KBM-7 (cell line): ENCODE data around the gene USP30.
"Not testable (repeated sequence)": the region's sequence is repeated elsewhere in the genome, so short reads cannot be mapped to it uniquely, and the experiment has no call there.

ENCODE experiments used
- DNase-seq: peaks from one replicate; pipeline ENCODE4 v3.0.0-alpha.2; 2015
- in situ Hi-C: fragments of 300-500 bp; cut with MboI; formaldehyde crosslinking; loops from 2 replicates; pipeline ENCODE4 v1.14.3; 2020; ENCODE audit warnings: low sequenced_read_pairs, low pct_unique_long_range_greater_than_20kb, mixed read lengths

The USP30 gene, protein sequence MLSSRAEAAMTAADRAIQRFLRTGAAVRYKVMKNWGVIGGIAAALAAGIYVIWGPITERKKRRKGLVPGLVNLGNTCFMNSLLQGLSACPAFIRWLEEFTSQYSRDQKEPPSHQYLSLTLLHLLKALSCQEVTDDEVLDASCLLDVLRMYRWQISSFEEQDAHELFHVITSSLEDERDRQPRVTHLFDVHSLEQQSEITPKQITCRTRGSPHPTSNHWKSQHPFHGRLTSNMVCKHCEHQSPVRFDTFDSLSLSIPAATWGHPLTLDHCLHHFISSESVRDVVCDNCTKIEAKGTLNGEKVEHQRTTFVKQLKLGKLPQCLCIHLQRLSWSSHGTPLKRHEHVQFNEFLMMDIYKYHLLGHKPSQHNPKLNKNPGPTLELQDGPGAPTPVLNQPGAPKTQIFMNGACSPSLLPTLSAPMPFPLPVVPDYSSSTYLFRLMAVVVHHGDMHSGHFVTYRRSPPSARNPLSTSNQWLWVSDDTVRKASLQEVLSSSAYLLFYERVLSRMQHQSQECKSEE

DNA sequence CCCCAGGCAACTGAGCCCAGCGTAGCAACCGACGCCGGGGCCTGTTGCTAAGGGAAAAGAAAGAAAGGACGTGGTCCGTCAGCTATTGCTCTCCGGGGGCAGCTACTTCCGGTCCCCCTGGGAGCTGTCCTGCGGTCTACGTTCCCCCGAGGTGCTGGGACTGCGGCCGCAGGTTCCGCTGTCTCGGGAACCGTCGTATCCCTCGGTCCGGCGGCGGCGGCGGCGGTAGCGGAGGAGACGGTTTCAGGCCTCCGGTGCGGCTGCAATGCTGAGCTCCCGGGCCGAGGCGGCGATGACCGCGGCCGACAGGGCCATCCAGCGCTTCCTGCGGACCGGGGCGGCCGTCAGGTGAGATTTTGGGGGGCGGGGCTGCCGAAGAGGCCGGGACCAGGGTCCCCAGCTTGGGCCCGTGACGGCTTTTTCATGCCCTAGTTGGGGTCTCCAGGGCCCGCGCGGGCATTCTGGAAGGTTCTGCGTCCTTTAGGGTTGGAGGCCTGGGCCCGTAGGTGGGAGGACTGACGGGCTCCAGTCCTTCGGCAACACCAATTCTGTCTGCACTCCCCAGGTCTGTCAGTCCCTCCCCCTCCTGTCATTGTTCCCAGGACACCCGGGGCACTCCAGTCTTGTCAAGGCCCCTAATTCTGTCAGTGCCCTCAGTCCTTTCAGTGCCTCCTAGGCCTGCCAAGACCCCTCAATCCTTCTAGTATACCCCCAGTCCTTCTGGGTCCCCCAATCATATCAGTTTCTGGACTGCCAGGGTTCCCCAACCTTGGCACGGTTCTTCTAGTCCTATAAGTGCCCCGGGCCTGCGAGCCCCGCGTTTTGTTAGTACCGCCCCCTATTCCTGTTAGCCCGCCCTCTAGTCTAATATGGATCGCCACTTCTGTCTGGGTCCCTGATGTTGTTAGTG lies at the start of gene USP30:
Gene USP30, plus strand, starts transcription at position 163 of the 910 bp plus-strand sequence. Its CDS starts 103 bp downstream, at position 266.
- in situ Hi-C loops: no loop called here
- peak; percentile 86 for DNase-seq

DNA sequence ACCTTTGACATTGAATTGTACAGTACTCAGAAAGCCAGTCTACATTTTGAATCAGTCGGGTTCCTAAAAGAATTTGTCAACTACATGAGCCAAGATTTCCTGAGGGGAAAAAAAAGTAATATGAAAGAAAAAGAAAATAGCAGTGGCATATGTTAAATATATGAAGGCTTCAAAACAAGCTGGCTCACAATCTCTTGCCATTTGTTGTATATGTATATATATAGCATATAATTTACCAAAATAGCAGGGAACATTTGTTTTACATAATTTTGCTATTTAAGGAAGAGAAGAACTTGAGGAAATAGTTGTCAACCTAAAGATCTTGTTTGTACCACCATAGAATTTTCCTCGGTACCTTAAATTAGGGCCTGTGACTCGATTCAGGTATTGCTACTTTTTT lies 48.4 kb upstream of the USP30 start:
- in situ Hi-C loops: no loop called here
- no peak for DNase-seq

DNA sequence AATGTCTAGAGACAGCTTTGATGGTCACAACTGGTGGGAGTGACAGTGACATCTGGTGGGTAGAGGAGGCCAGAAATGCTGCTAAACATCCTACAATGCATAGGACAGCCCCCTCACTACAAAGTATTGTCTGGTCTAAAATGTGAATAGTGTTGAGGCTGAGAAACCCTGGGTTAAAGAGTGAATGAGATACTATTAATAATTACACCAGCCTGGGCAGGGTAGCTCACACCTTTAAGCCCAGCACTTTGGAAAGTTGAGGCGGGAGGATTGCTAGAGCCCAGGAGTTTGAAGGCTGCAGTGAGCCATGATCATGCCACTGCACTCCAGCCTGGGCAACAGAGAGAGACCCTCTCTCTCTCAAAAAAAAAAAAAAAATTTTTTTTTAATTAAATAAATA lies 42.6 kb upstream of the USP30 start:
- no peak for DNase-seq
- in situ Hi-C loops: no loop called here

DNA sequence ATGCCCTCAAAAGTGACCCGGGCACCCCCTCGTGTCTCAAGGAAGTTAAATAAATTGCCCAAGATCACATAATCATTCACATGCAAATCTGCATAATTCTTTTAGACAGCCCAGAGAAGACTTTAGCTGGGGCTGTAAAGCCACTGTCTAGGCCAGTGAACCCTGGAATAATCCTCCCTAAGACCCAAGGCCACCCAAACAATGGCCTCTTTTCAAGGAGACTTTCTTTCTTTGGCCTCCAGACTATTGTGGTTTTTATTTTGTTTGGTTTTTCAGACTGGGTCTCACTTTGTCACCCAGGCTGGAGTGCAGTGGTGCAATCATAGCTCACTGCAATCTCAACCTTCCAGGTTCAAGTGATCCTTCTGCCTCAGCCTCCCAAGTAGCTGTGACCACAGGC lies 42.1 kb upstream of the USP30 start:
- DNase-seq: no peak
- in situ Hi-C loops: no loop called here

DNA sequence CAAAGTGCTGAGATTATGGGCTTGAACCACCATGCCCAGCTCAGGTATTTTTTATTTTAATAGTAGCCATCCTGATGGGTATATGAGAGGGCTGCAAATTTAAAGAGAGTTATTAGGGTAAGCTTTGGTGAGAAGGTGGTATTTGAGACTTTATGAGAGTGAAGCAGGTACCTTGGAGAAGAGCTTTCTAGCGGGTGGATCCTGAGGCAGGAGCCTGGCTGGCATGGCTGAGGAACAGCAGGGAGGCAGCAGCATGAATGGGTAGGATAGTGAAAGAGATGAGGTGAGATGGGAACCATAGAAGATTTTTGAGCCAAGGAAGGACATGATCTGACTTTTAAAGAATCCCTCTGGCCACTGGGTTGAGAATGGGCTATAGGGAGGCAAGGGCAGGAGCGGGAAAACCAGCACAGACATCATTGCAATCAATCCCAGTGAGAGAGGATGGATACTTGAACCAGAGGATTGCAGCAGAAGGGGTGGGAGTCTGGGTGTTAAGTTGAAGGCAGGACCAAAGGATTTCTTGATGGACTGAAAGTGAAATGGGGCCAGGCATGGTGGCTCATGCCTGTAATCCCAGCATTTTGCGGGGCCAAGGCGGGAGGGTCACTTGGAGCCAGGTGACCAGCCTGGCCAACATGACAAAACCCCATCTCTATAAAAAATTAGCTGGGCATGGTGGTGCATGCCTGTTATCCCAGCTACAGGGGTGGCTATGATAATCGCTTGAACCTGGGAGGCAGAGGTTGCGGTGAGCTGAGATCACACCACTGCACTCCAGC lies 37.2 kb upstream of the USP30 start:
- in situ Hi-C loops: no loop called here
- no peak for DNase-seq

DNA sequence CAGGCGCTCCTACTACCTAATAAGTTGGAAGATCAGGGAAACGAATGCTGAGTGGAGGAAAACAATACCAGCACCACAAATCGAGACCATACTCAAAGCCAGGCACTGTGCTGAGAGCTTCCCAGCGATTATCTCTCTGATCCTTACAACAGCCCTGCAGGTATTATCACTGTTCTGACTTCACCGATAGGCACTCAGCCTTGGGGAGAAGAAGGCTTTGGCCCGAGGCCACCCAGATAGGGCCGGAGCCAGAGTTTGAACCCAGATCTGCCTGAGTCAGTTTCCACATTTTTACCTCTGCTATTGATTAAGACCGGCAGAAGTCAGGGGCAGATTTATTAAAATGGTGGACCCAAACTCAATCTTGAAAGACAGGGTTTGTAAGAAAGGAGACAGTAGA lies 36.4 kb upstream of the USP30 start:
- no peak for DNase-seq
- in situ Hi-C loops: no loop called here

DNA sequence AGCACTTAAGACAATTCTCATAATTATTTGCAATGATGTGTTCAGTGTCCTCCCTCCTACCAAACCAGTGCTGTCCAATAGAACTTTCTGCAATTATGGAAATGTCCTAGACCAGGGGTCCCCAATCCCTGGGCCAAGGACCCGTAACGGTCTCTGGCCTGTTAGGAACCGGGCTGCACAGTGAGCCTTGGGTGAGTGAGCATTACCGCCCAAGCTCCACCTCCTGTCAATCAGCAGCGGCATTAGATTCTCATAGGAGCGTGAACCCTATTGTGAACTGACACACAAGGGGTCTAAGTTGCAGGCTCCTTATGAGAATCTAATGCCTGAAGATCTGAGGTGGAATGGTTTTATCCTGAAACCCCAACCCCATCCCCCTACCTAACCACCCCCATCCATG lies 35.4 kb upstream of the USP30 start:
- DNase-seq: no peak
- in situ Hi-C loops: no loop called here

DNA sequence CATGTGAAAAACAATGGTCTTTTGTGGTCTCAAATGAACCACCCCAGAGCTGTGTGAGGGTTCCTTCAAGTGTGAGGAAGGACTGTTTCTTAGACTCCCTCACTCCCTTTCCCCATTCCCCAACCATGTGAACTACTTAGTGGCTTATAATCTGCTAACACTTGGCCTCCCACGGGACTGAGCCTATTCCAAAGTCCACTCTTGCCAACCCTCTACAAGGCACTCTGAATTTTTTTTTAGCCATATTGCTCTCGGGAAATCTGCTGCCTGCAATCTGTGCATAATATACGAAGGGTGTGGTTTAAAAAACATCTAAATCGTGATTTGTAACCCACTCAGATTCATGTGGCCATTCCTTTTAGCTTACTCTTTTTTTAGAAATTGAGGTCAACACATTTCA lies 34.1 kb upstream of the USP30 start:
- DNase-seq: no peak
- in situ Hi-C loops: no loop called here

DNA sequence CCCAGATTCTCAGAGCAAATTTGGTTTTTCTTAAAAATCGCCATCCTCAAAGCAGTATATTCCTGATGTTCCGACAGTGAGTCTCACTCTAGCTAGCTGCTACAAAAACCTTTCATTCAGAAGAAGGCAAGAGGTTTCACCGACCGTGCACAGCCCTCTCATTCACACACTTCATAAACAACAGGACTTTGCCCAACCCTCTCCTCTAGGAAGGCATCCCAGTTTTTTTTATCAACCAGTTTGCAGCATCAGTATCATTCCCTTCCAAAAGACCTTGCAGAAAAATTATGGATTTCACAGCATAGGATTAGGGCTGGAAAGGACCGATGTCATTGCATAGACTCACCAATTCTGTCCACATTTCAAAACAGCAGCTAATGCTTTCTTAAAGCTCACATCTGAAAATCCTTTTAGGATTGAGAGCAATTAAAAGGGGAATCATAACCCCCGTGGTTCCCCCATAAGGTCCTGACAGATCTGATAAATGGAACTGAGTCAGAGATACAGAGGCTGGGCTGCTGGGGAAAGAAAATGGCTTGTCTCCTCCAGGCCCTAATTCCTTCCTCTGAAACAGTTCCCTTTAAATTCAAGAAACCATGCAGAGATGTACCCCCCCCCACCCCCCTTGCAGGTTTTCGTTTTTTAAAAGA lies 32.1 kb upstream of the USP30 start:
- no peak for DNase-seq
- in situ Hi-C loops: no loop called here

DNA sequence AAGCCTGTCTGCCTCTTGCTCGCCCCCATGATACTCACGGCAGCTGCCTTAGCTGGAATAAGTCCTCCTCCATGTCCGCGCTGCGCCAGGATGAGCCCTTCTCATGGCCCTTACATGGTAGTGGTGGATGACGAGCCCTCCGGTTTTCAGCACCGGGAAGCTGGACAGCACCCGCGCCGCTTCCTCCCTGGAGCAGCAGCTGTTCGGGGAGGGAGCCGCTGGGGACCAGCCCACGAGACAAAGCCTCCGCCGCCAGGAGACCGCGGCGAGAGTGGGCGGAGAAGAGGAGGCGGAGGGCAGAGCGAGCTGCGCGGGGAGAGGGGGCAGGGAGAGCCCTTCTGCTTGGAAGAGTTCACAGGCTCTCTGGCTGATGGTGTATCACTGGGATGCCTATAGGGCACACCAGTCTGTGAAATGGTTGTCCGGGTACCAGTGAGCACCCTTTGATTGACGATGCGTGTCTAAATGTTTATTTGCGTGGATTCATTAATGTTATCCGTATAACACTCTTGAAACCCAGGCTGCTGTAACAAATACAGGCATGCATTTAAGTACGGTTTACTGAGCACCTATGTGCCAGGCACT lies 31.5 kb upstream of the USP30 start, which contains the start of gene SVOP:
Gene SVOP, minus strand, starts transcription at position 273 of the 585 bp plus-strand sequence. Its CDS starts 200 bp downstream, at position 73.
- in situ Hi-C loops: no loop called here
- peak; percentile 88 for DNase-seq

DNA sequence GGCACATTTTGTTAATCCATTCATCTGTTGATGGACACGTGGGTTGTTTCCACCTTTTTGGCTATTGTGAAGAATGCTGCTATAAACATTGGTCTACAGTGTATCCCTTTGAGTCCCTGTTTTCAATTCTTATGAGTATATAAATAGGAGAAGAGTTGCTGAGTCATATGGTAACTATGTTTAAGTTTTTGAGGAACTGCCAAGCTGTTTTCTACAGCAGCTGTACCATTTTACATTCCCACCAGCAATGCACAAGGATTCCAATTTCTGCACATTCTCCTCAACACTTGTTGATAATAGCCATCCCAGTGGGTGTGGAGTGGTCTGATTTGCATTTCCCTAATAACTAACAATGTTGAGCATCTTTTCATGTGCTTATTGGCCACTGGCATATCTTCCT lies 24.6 kb upstream of the USP30 start:
- no peak for DNase-seq
- in situ Hi-C loops: no loop called here

DNA sequence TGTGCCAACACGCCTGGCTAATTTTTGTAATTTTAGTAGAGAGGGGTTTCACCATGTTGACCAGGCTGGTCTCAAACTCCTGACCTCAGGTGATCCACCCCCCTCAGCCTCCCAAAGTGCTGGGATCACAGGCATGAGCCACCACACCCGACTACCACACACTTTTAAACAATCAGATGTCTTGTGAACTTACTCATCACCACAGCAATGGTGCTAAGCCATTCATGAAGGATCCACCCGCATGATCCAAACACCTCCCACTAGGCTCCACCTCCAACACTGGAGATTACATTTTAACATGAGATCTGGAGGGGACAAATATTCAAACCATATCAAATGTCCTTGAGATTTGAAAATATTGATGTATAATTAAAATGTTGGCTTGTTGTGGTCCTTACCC lies 23.8 kb upstream of the USP30 start:
- in situ Hi-C loops, DNase-seq: not testable (repeated sequence)

DNA sequence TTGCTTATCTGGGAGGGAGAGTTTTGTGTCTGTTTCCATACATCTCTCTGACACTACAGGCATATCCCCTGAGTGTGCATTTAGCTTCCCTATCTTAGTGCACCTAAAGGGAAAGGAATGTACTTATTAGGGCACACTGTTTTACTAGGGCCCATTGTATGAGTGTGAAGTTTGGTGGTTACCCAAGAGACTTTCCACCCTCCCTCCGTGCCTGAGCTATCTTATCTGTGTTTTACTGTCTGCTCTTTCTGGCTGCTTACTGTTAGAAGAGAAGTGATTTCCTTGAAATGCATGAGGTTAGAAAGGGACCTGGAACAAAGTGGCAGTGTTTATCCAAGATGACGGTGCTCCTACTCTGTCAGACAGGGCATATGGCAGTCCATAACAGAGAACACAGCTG lies 23.0 kb upstream of the USP30 start:
- in situ Hi-C loops: no loop called here
- no peak for DNase-seq

DNA sequence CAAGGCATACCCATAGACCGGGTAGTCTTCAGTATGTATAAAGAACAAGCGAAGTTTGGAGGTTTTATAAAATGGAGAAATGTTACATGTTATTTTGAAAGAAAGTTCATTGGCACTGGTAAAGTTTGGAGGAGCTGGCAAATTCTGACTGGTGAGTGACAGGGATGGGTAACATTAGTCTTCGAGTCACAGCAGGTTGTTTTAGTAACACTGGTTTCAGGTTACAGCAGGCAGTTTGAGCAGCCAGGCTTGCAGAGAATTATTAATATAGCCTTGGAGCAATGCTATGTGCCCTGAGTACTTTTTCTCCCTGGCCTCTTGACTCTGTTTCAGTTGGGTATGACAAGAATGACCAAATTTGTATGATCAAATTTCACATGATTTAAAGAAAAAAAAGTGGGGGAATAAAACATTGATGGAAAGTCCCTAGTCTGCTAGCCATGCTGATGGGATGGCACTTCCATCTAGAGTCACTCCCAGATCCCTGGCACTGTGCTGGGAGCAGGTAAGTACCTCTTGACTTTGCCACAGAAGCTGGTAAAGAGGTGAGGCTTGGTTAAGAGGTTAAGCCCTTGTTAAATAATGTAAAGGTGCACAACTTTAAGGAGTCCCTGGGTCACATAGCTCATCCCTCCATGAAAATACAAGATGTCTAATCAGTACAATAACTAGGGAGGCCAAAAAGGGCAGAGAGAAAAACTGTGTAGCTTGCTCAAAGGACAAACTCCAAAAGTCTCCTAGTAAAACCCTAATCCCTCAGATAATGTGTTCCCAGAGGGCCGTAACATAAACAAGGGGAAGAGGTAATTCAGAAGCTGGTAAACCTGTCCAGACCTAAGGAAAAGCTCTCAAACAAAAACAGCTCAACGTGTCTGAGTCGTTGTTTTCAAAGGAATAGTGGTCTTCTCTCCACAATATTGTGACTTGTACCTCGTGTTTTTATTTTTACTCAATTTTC lies 18.9 kb upstream of the USP30 start:
- in situ Hi-C loops: no loop called here
- no peak for DNase-seq

DNA sequence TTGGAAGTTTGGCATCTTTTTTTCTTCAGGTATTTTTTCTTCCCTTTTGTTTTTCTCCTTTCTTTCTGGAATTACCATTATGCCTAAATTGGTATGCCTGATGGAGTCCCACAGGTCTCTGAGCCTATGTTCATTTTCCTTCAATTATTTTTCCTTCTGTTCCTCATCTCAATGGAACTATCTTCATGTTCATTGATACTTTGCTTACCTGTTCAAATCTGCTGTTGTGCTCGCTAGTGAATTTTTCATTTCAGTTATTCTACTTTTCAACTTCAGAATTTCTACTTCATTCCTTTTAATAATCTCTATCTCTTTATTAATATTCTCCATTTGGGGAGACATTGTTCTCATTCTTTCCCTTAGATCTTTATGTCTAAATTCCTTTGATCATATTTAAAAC lies 15.4 kb upstream of the USP30 start:
- in situ Hi-C loops: no loop called here
- no peak for DNase-seq

DNA sequence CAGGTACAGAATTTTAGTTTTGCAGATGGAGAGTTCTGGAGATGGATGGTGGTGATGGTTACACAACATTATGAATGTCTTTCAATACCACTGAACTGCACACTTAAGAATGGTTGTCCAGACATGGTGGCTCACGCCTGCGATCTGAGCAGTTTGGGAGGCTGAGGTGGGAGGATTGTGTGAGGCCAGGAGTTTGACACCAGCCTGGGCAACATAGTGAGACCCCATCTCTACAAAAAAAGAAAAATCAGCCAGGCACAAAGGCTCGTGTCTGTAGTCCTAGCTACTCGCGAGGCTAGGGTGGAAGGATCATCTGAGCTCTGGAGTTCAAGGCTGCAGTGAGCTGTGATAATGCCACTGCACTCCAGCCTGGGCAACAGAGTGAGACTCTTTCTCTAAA lies 8.1 kb upstream of the USP30 start:
- in situ Hi-C loops: no loop called here
- DNase-seq: no peak

DNA sequence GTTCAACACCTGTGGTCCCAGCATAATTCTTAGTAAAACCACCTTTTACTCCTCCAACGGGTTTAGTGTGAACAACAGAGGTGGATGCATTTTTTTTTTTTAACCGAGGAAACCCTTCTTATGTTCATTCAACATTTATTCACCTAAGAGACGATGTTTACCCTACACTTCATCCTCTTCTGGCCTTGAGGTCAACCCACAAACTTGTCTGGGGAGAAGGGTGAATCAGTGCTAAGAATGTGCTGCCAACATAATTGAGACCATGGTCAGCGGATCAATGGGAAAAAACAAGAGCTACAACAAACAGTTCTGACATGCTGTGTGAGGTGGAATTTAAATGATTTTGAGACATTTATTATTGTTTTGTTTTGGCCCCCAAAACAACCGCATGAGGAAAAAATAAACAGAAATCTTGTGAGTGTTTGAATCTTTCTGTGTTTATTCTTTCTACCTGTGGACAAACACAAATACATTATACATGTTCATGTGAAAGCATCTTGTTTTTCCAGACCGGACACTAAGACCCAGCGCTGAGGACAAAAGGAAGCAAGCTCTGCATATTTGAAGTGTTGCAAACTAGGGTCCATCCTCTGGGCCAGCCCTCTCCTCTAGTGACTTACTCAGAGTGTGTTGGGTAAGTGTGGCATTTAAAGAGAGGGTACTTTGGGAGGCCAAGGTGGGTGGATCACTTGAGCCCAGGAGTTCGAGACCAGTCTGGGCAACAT lies 5.1 kb upstream of the USP30 start:
- DNase-seq: no peak
- in situ Hi-C loops: no loop called here
